ENCODE data around the gene PARD6A.

The PARD6A gene

DNA sequence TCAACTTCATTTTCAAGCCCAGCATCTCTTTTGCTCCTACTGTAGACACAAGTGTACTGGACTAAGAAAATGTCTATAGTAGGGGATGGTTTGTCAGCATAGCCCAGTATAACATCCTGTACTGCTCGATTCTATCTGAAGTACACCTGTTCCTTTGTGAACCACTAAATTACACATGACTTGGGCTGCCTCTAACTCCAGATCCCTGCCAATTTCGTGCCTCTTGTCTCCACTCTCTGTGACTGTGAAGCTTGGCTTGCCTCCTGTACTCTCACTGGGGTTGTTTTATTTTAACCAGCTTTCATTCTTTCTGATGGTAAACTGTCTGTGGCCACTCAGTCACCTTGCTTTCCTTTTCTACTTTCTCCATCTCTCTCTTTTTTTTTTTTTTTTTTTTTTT, 33.9 kb downstream of the PARD6A start:
- DNase-seq (ENCODE audit: low read depth) = no peak

DNA sequence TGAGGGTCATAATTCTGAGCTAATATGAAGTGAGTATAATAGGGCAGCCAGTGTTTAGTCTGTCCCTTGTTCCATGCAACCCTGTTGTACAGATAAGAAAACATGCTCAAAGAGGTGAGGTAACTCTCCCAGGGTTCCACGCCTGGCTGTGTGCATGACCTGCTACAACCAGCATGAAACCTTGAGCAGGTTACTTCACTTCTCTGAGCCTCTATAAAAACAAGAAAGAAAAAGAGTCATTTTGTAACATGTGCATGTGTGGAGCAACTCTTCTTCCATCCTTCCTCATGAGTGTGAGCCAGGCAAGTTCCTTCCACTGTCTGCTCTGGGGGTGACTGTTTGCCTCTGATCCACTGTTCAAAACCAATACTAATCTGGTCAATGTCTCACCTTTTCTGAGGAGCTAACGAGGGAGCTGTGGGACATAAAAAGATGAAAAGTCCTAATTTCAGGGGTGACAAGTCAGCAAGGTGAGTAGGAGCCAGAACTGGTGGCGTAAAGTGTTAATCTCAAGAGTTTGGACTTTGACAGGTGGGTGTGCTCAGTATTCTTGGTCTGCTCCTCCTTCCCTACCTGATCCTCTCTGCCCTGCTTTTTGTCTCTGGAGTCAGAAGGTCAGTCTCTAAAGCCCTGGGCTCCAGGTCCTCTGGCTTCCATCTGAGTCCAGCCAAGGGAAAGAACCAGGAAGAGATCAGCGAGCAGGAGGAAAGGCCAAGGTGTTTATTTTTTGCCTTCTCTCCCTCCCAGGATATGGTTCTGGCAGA, 36.8 kb downstream of the PARD6A start:
- no peak for DNase-seq (ENCODE audit: low read depth)

DNA sequence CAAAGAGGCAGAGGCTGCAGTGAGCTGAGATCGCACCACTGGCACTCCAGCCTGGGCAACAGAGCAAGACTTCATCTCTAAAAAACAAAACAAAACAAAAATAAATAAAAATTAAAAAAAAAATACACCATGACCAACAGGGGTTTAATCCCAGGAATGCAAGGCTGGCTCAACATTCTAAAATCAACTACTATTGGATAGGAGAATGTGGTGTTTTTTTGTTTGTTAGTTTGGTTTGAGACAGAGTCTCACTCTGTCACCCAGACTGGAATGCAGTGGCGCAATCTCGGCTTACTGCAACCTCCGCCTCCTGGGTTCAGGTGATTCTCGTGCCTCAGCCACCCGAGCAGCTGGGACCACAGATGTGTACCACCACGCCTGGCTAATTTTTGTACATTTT, 38.5 kb downstream of the PARD6A start:
- no peak for DNase-seq (ENCODE audit: low read depth)

DNA sequence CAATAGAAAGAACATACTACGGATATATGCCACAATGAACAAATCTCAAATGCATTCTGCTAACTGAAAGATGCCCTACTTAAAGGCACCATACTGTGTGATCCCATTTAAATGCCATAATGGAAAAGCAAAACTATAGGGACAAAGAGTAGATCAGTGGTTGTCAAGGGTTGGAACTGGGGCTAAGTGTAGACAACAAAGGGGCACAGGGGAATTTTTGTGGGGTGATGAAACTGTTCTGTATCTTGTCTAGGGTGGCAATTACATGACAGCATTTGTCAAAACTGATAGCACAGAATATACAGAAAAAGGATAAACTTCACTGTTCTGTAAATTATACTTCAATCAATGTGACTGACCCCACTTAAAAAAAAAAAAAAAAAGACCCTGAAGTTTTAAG, 40.7 kb downstream of the PARD6A start:
- DNase-seq (ENCODE audit: low read depth) = no peak

DNA sequence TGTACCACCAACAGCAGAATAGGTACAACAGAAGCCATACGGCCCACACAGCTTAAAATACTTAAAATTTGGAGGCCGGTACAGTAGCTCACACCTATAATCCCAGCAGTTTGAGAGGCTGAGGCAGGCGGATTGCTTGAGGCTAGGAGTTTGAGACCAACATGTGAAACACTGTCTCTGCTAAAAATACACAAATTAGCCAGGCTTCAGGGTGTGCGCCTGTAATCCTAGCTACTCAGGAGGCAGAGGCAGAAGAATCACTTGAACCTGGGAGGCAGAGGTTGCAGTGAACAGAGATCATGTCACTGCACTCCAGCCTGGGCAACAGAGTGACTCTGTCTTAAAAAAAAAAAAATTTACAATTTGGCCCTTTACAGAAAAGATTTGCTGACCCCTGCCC, 41.4 kb downstream of the PARD6A start:
- no peak for DNase-seq (ENCODE audit: low read depth)

DNA sequence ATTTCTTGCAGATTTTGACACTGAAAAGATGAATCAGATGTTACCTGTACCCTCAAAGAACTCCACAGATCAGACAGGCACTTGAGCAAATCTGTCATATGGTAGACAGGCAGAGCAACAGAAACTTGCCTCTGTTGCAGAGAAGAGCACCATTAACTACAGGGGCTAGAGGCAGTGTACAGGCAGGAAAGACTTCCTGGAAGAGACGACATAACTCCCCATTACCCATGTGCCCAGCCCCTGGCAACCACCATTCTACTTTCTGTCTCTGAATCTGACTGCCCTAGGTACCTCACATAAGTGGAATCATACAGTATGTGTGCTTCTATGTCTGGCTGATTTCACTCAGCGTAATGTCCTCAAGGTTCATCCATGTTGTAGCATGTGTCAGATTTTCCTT, 42.9 kb downstream of the PARD6A start:
- DNase-seq (ENCODE audit: low read depth) = no peak

DNA sequence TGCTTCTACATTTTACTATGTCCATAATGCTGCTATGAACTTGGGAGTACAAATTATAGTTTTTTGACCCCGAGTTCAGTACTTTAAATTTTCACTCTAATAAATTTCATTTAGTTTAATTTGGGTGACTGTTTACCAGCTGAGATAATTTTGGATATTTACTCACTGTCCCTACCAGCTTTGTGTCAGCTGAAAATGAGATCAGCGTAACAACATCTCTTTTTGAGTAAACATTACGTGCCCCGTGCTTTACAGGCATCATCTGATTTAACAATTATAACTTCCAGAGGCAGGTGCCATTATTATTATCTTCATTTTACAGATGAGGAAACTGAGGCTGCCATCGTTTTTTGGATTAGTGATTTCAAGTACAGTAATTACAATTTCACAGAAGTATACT, 43.4 kb downstream of the PARD6A start:
- no peak for DNase-seq (ENCODE audit: low read depth)

DNA sequence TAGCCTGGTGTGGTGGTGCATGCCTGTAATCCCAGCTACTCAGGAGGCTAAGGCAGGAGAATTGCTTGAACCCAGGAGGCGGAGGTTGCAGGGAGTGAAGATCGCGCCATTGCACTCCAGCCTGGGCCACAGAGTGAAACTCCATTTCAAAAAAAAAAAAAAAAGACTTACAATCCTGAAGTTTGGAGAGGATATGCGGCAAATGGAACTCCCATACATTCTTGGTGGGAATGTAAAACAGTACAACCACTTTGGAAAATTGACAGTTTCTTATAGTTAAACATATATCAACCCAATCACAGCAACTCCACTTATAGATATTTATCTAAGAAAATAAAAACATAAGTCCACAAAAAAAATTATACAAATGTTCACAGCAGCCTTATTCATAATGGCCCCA, 46.5 kb downstream of the PARD6A start:
- DNase-seq (ENCODE audit: low read depth) = no peak

DNA sequence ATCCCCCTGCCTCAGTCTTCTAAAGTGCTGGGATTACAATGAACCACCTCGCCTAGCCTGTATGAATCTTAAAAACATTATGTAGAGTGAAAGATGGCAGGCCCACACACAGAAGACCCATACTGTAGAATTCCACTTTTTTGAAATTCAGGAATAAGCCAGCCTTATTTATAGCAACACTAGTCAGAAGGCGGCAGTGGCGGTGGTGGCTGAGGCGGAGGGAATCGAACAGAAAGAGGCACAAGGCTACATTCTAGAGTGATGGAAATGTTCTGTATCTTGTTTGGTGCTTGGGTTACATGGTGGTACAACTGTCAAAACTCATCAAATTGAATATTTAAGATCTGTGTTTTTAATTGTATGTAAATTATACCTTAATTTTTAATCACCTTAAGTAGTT, 47.0 kb downstream of the PARD6A start:
- DNase-seq (ENCODE audit: low read depth) = no peak

DNA sequence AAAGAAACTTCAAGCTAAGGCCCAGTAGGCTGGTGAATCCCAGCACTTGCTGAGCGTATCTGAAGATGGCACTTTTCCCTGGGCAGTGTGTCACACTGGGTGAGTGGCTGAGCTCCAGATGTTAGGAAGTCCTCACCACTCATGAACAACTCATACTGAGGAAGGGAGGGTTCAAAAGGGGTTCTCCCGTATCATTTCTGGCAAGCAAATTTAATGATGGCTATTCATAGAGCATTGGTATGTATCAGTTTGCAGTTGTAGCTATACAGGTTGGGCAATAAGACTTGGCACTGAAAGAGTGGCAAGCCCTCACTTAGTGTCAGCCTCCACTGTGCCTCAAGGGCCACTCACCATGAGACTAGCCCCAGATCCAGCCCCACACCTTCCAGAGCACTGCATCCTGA, 47.6 kb downstream of the PARD6A start:
- peak; percentile 21 for DNase-seq (ENCODE audit: low read depth)

DNA sequence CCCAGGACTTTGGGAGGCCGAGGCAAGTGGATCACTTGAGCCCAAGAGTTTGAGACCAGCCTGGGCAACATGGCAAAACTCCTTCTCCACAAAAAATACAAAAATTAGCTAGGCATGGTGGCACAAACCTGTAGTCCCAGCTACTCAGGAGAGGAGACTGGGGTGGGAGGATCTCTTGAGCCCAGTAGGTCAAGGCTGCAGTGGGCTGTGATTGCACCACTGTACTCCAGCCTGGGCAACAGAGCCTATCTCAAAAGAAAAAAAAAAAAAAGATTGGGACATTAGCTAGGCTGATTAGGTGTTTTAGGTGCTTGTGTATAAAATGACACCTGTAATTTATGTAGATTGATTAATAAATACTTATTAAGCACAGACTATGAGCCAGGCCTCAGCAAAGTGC, 48.3 kb downstream of the PARD6A start:
- DNase-seq (ENCODE audit: low read depth) = no peak

DNA sequence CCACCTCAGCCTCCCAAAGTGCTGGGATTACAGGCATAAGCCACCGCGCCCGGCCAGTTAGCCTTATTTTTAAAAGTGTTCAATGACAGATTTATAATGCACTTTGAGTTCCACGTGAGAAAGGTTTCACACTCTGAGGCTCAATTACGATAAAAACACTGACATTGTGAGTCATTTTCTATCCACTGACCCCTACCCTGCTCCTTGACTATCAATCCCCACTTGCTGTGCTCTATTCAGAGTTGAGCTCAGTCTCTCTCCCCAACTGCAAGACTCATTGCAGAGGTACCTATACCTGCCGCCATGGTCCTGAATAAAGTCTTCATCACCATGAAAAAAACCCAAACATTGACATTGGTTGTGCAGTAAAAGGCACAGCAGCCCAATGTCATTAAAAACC, 49.8 kb downstream of the PARD6A start:
- DNase-seq (ENCODE audit: low read depth) = no peak

Data from GM04504 (cell line).